Large intestine (tissue), 3 donors: ENCODE data around the gene BORCS6. TPM values are rescaled to one million over a fixed set of nuclear protein-coding genes. Genes with fewer than 3 reads are reported as not detected.

Source experiments
- DNase-seq, 2 donors: peaks; one replicate each; pipeline versions ENCODE4 v3.0.0 to v3.0.0-alpha.2; 2013
- H3K27ac ChIP-seq: one replicate; pipeline ENCODE4 v1.5.1; 2013; ENCODE audit warnings: low read length
- H3K27me3 ChIP-seq: 2 replicates; pipeline ENCODE4 v1.6.1; 2013; ENCODE audit warnings: low read length; ENCODE audit not compliant: control insufficient read depth, insufficient read depth
- H3K36me3 ChIP-seq: 2 replicates; pipeline ENCODE4 v1.6.1; 2013; ENCODE audit warnings: low read length; ENCODE audit not compliant: control insufficient read depth, insufficient read depth
- H3K4me1 ChIP-seq: one replicate; pipeline ENCODE4 v1.6.1; 2013; ENCODE audit warnings: low read length; ENCODE audit not compliant: control insufficient read depth, insufficient read depth
- H3K4me3 ChIP-seq: one replicate; pipeline ENCODE4 v1.5.1; 2013; ENCODE audit warnings: low read length
- H3K9me3 ChIP-seq: one replicate; pipeline ENCODE4 v1.6.1; 2013; ENCODE audit warnings: mild to moderate bottlenecking, low read depth, low read length, moderate library complexity; ENCODE audit not compliant: control insufficient read depth
- WGBS: methylation state at CpG from one replicate; pipeline ENCODE4 v1.1.5; 2013; ENCODE audit warnings: low lambda C conversion rate; ENCODE audit not compliant: insufficient coverage; 5-methylcytosine and 5-hydroxymethylcytosine counted together
- polyA plus RNA-seq: library from polyadenylated mRNA; unstranded; fragments of 120-200 nt; gene quantifications from one replicate; pipeline ENCODE4 v1.2.1, GENCODE V29; 2013

The BORCS6 gene
- polyA plus RNA-seq, 1 donor: 6.3 TPM

DNA sequence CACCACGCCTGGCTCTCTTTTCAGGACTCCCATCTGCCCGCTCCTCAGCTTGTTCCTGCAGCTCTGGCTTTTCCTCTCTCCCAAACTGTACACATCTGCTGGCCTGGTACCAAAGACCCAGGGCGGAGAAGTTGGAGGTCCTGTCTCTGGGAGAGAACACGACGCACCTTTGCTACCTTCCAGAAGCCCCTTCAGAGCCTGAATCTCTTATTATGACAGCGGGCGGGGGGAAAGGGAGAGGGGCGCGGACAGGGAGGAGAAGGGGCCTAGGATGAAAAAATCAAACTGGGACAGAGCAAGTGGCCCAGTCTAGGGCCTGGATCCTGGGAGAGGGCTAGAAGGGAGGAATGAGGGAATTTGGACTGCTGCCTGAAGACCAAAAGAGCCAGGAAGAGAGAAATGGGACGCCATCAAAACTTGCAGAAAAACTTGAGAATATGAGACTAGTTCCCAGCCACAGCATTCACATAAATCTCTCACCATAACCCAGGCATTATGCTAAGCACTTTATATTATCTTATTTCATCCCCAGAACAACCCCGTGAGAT lies 35.3 kb downstream of the BORCS6 start:
- DNase-seq: no peak
- H3K4me3 ChIP-seq: peak overlapping the region; percentile 79
- H3K27me3 ChIP-seq: no peaks in the 10 kb centered on the region
- H3K27ac ChIP-seq: peak overlapping the region; percentile 89
- 80% methylated on average over 1 of the region's 11 CpGs for WGBS
- peaks cover 61% of the 10 kb centered on the region for H3K4me1 ChIP-seq
- no peaks in the 10 kb centered on the region for H3K9me3 ChIP-seq
- peaks cover 11% of the 10 kb centered on the region for H3K36me3 ChIP-seq

DNA sequence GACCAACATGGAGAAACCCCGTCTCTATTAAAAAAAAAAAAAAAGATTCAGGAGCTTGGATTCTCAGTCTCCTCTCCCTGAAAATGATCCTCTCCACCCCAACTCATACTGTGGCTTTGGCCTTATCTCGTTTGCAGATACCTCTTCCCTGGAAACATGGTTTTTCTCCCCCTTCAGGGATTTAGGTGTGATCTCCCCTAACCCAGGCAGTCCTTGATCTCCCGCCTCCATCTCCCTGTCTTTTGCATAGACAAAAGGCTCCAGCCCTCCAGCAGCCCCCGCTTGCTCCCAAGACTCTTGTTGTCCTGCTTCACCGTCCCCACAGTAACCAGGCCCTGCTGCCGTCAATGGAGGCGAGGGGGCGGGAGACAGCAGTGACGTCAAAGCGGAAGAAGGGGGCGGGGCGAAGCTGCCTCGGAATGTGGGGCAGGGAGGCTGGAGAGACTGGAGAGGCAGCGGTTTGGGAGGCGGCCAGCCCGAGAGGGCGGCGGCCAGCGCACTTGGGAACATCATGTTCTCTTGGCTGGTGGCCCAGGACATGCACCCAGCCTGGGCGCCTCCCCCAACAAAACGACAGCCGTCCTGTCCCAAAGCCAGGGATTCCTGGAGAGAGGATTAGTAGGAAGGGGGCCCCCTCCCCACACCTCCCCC lies 35.9 kb downstream of the BORCS6 start:
- H3K36me3 ChIP-seq: peaks cover 12% of the 10 kb centered on the region
- no peaks in the 10 kb centered on the region for H3K9me3 ChIP-seq
- H3K4me3 ChIP-seq: peak overlapping the region; percentile 16
- peak; percentile 95 for DNase-seq
- H3K27ac ChIP-seq: peak overlapping the region; percentile 89
- H3K4me1 ChIP-seq: peaks cover 61% of the 10 kb centered on the region
- no CpG with 5 or more reads among the region's 22 CpGs for WGBS
- no peaks in the 10 kb centered on the region for H3K27me3 ChIP-seq

- peaks cover 59% of the 10 kb centered on the region for H3K4me1 ChIP-seq
- no CpG with 5 or more reads among the region's 13 CpGs for WGBS
- no peaks in the 10 kb centered on the region for H3K27me3 ChIP-seq
- H3K9me3 ChIP-seq: no peaks in the 10 kb centered on the region
- H3K27ac ChIP-seq: peak overlapping the region; percentile 89
- peak; percentile 96 to 98 for DNase-seq
- peaks cover 14% of the 10 kb centered on the region for H3K36me3 ChIP-seq
- no peak overlapping the region for H3K4me3 ChIP-seq
These were observed 36.4 kb downstream of the BORCS6 start for GRCh38 chr17:8153525-8153956.

DNA sequence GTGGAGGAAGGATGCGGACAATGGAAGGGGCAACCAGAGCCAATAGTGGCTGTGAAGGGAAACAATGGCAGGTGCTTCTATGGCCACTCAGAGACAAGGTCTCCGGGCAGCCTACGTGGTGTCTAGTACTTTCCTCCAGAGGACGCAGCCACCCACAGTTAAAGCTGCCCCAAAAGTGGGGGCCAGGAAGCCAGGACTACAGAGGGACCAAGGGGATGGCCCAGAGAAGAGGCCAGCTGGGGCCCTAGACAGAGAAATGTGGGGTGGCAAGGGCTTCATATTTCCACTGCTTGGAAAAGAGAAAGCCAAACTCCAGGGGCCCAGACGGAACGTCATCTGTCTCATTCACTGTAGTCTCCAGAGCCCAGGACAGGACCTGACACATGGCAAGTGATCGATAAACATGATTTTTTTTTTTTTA lies 36.9 kb downstream of the BORCS6 start:
- H3K9me3 ChIP-seq: no peaks in the 10 kb centered on the region
- peaks cover 55% of the 10 kb centered on the region for H3K4me1 ChIP-seq
- no peak overlapping the region for H3K4me3 ChIP-seq
- H3K27me3 ChIP-seq: no peaks in the 10 kb centered on the region
- H3K27ac ChIP-seq: peak overlapping the region; percentile 89
- no CpG with 5 or more reads among the region's 7 CpGs for WGBS
- peaks cover 19% of the 10 kb centered on the region for H3K36me3 ChIP-seq
- no peak for DNase-seq

GRCh38 chr17:8152112-8152775 lies 37.7 kb downstream of the BORCS6 start, which contains the start of gene PER1:
Gene PER1 (minus strand): TSS chr17:8152404. CDS start chr17:8150706, 1,698 bp downstream.
- peaks cover 55% of the 10 kb centered on the region for H3K4me1 ChIP-seq

GRCh38 chr17:8151641-8152111 lies 38.3 kb downstream of the BORCS6 start:
- WGBS: no CpG with 5 or more reads among the region's 22 CpGs
- peaks cover 52% of the 10 kb centered on the region for H3K4me1 ChIP-seq
- H3K36me3 ChIP-seq: peaks cover 33% of the 10 kb centered on the region

More at GRCh38 chr17:8152112-8152775, 37.7 kb downstream of the BORCS6 start, which contains the start of gene PER1:
- H3K4me3 ChIP-seq: peak within 1 kb of the TSS; percentile 75
- peak within 1 kb of the TSS; percentile 89 for H3K27ac ChIP-seq
- WGBS: no CpG with 5 or more reads among the region's 42 CpGs
- H3K27me3 ChIP-seq: no peaks in the 10 kb centered on the region
- peaks cover 27% of the 10 kb centered on the region for H3K36me3 ChIP-seq
- H3K9me3 ChIP-seq: no peaks in the 10 kb centered on the region
- DNase-seq: peak; percentile 95 to 97

GRCh38 chr17:8151120-8151640 lies 38.8 kb downstream of the BORCS6 start:
- H3K27me3 ChIP-seq: no peaks in the 10 kb centered on the region
- WGBS: no CpG with 5 or more reads among the region's 38 CpGs
- H3K9me3 ChIP-seq: no peaks in the 10 kb centered on the region
- H3K4me1 ChIP-seq: peaks cover 52% of the 10 kb centered on the region
- H3K4me3 ChIP-seq: peak overlapping the region; percentile 75
- peak overlapping the region; percentile 89 for H3K27ac ChIP-seq
- peak; percentile 92 for DNase-seq
- H3K36me3 ChIP-seq: peaks cover 38% of the 10 kb centered on the region

More at GRCh38 chr17:8151641-8152111, 38.3 kb downstream of the BORCS6 start:
- Histone ChIP-seq H3K4me3 (peak overlapping the region; percentile 75), H3K27ac (peak overlapping the region; percentile 89), H3K9me3 (no peaks in the 10 kb centered on the region), H3K27me3 (no peaks in the 10 kb centered on the region)
- peak in 1 of 2 donors; percentile 74 for DNase-seq

DNA sequence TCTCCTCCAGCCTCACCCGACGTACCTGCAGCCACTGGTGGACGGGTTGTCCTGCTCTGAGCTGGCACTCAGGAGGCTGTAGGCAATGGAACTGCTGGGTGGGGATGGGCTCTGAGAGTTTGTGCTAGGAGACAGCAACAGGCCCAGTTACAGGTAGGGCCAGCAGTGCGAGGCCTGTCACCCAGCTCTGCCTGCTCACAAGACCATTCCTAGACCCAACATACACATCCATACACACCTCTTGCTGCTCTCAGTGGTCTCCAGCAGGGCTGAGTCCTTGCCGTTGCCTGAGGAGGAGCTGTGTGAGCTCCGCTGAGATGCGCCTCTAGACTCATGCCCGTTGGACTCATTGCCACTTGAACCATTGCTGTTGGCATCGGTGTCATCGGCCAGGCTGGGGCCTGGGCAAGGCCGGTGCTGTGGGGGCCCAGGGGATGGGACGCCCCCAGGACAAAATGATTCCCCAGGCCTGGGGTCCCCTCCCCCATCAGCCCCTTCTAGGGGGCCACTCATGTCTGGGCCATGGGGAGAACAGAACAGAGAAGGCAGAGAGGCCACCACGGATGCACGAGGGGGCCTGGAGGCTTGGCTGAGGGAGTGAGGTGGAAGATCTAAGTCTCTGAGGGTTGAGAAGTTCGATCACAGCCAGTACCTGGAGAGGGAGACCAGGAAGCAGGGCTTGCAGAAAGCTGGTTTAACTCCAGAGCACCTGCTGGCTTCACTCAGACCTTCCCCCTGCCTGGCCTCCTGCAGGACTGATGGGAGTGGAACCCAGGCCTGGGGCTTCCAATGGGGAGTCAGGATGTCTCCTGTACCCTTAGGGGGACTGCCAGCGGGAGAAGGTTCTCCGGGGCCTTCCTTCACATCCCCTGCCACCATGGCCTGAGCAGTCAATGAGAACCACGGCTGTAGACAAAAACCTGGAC lies 39.5 kb downstream of the BORCS6 start:
- Histone ChIP-seq H3K4me3 (peak overlapping the region; percentile 75), H3K27me3 (no peaks in the 10 kb centered on the region), H3K27ac (peak overlapping the region; percentile 66), H3K36me3 (peaks cover 45% of the 10 kb centered on the region), H3K4me1 (peaks cover 47% of the 10 kb centered on the region), H3K9me3 (no peaks in the 10 kb centered on the region)
- WGBS: no CpG with 5 or more reads among the region's 18 CpGs
- DNase-seq: no peak

DNA sequence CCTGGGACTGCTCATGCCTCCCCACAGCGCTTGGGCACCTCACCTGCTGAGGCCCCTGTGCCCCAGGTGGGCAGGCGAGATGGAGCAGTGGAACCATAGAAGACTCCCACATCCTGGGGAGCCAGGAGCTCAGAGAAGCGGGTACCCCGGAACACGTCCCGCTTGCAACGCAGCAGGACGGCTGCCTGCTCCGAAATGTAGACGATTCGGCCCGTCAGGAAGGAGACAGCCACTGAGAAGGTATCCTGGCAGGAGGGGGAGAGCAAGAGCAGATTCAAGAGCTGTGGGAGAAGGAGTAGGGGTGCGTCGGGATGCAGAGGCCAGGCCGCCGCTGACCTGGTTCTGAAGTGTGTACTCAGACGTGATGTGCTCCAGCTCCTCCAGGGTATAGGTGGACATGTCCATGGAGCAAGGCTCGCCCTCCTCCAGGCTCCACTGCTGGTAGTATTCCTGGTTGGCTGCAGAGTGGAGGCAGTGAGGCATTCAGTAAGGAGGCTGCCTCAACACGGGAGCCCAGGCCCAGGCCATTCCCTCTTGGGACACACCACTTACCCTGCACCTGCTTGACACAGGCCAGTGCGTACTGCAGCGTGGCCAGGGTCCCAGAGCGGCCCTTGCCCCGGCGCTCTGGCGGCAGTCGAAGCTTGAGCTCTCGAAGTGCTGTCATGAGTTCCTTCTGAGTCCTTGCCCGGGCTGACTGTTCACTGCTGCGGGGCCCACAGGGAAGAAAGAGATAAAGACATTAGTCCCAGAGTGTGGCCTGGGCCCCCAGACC lies 40.4 kb downstream of the BORCS6 start:
- no peak for DNase-seq
- H3K4me3 ChIP-seq: no peak overlapping the region
- 100% methylated on average over 5 of the region's 29 CpGs for WGBS
- H3K27ac ChIP-seq: no peak overlapping the region
- peaks cover 51% of the 10 kb centered on the region for H3K36me3 ChIP-seq
- H3K9me3 ChIP-seq: no peaks in the 10 kb centered on the region
- no peaks in the 10 kb centered on the region for H3K27me3 ChIP-seq
- peaks cover 38% of the 10 kb centered on the region for H3K4me1 ChIP-seq
